Uterus (tissue), 4 donors: ENCODE data around the gene TSPAN5. TPM values are rescaled to one million over a fixed set of nuclear protein-coding genes. Genes with fewer than 3 reads are reported as not detected.

Experiments
- DNase-seq, 2 donors: peaks; one replicate each; pipeline ENCODE4 v3.0.0-alpha.2; 2019 to 2020
- H3K27ac ChIP-seq, 2 donors: fragments of 200-600 bp; sonication (generic); 1 replicate in 1 of 2; 2 replicates in 1 of 2; pipeline ENCODE4 v1.5.1; 2016 to 2018
- H3K27me3 ChIP-seq, 2 donors: fragments of 200-600 bp; sonication (generic); one replicate each; pipeline ENCODE4 v1.5.1; 2018 to 2019; ENCODE audit warnings: control low read depth in 1 of 2
- H3K36me3 ChIP-seq, 2 donors: fragments of 200-600 bp; sonication (generic); one replicate each; pipeline ENCODE4 v1.5.1; 2019; ENCODE audit warnings: control low read depth in 1 of 2
- H3K4me1 ChIP-seq, 2 donors: fragments of 200-600 bp; sonication (generic); one replicate each; pipeline ENCODE4 v1.5.1; 2018 to 2019; ENCODE audit warnings: control low read depth in 1 of 2
- H3K4me3 ChIP-seq, 2 donors: fragments of 200-600 bp; sonication (generic); 1 replicate in 1 of 2; 2 replicates in 1 of 2; pipeline ENCODE4 v1.5.1; 2018 to 2019; ENCODE audit warnings: mild to moderate bottlenecking in 1 of 2
- H3K9me3 ChIP-seq, 2 donors: fragments of 200-600 bp; sonication (generic); one replicate each; pipeline ENCODE4 v1.5.1; 2019; ENCODE audit warnings: control low read depth in 1 of 2
- POLR2A ChIP-seq, 2 donors: fragments of 450-650 bp; IDR thresholded peaks; one replicate each; pipeline ENCODE4 v1.6.1; 2016; ENCODE audit warnings: antibody characterized with exemption in 2 of 2, mild to moderate bottlenecking in 1 of 2, moderate library complexity in 1 of 2
- intact Hi-C: fragments of 100-400 bp; cut with DNase I; formaldehyde crosslinking; loops from one replicate; pipeline ENCODE4 v1.15.1; 2023; ENCODE audit warnings: low total_unique reads
- total RNA-seq, 4 donors: library from RNA; depleted of rRNA in 3 of 4; stranded (reverse); fragments of >200 nt in 3 of 4; gene quantifications; one replicate each; pipeline versions ENCODE4 v1.1.0 to v1.2.4, GENCODE V29; 2014 to 2023
- TF ChIP-seq, protein P1 (sequence below), 4 experiments: fragments of 200-600 bp in 2 of 4; fragments of 450-650 bp in 2 of 4; sonication (generic) in 2 of 4; IDR thresholded peaks; one replicate each; pipeline ENCODE4 v1.5.1; 2016 to 2019; ENCODE audit warnings: antibody characterized with exemption in 4 of 4, mild to moderate bottlenecking in 2 of 4, moderate library complexity in 1 of 4
- donor health status: DM: yes; HTN: yes; CAD: no.

TSPAN5 gene
- total RNA-seq, 4 donors from 2014 or later: 15.9 to 45.3 (median 30.3) TPM

DNA sequence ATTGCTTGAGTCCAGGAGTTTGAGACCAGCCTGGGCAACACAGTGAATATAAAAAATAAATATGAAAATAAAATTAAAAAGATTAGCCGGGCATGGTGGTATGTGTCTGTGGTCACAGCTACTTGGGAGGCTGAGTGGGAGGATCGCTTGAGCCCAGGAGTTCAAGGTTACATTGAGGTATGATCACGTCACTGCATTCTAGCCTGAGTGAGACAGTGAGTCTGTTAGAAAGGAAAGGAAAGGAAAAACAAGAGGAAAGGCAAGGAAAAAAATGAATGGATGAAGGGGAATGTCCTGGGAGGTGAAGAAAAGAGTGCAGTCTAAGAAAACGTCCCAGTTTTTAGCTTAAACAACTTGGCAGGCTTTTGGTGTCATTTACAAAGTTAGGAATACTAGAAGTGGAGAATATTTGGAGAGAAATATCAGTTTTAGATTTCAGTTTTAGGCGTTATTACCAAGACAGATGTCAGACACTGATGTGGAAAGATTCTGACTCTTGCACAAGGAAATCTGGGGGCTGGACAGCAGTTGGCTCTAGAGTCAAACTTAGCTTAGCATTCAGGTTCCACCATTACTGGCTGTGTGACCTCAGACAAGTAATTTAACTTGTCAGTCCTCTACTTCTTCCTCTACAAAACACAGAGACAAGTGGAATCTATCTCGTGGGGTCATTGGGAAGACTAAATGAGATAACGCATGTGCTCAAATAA lies 139.0 kb downstream of the TSPAN5 start:
- peak in 1 of 2 donors; percentile 43 for DNase-seq
- intact Hi-C loops: no loop called here
- Histone ChIP-seq H3K27me3 (no peaks in the 10 kb centered on the region), H3K4me3 (no peak overlapping the region), H3K27ac (peak overlapping the region; percentile 82 to 83), H3K36me3 (no peaks in the 10 kb centered on the region), H3K4me1 (peaks cover 5 to 10% of the 10 kb centered on the region in 2 donors), H3K9me3 (no peaks in the 10 kb centered on the region)
- TF ChIP-seq POLR2A (IDR thresholded peaks at IDR 0.05): no peak
- TF ChIP-seq, protein P1, sequence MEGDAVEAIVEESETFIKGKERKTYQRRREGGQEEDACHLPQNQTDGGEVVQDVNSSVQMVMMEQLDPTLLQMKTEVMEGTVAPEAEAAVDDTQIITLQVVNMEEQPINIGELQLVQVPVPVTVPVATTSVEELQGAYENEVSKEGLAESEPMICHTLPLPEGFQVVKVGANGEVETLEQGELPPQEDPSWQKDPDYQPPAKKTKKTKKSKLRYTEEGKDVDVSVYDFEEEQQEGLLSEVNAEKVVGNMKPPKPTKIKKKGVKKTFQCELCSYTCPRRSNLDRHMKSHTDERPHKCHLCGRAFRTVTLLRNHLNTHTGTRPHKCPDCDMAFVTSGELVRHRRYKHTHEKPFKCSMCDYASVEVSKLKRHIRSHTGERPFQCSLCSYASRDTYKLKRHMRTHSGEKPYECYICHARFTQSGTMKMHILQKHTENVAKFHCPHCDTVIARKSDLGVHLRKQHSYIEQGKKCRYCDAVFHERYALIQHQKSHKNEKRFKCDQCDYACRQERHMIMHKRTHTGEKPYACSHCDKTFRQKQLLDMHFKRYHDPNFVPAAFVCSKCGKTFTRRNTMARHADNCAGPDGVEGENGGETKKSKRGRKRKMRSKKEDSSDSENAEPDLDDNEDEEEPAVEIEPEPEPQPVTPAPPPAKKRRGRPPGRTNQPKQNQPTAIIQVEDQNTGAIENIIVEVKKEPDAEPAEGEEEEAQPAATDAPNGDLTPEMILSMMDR (IDR thresholded peaks at IDR 0.05): no peak

DNA sequence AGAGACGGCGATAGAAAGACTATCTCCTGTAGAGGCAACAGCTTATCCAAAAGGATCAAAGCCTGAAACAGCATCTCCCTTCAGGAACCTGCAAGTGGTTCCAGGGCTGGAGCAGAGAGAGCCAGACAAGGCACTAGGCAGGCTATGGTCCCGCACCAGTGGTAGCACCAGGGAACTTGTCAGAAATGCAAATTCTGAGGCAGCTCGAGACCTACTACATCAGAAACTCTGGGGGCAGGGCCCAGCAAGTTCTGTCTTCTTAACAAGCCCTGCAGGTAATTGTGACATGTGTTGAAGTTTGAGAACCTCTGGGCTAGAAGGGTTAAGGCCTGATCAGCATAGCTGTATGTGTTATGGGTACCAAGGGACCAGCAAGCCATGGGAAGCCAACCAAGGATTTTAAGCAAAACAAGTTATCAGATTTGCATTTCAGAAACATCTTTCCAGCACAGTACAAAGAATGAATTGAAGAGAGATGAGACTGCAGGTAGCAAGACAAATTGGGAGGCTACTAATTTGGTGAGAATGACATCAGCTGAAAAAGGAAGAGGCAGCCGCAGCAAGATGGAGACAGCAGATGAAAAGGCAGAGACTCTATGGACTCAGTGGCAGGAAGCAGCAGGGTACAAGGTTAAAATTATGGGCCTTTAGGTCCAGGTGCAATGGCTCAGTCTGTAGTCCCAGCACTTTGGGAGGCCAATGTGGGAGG lies 139.7 kb downstream of the TSPAN5 start:
- H3K27ac ChIP-seq: peak overlapping the region; percentile 82 to 83
- H3K27me3 ChIP-seq: no peaks in the 10 kb centered on the region
- TF ChIP-seq POLR2A (IDR thresholded peaks at IDR 0.05): no peak
- TF ChIP-seq, protein P1 (IDR thresholded peaks at IDR 0.05): no peak
- H3K36me3 ChIP-seq: no peaks in the 10 kb centered on the region
- H3K9me3 ChIP-seq: no peaks in the 10 kb centered on the region
- no peak overlapping the region for H3K4me3 ChIP-seq
- H3K4me1 ChIP-seq: peaks cover 5 to 6% of the 10 kb centered on the region in 2 donors
- no peak for DNase-seq
- intact Hi-C loops: no loop called here

DNA sequence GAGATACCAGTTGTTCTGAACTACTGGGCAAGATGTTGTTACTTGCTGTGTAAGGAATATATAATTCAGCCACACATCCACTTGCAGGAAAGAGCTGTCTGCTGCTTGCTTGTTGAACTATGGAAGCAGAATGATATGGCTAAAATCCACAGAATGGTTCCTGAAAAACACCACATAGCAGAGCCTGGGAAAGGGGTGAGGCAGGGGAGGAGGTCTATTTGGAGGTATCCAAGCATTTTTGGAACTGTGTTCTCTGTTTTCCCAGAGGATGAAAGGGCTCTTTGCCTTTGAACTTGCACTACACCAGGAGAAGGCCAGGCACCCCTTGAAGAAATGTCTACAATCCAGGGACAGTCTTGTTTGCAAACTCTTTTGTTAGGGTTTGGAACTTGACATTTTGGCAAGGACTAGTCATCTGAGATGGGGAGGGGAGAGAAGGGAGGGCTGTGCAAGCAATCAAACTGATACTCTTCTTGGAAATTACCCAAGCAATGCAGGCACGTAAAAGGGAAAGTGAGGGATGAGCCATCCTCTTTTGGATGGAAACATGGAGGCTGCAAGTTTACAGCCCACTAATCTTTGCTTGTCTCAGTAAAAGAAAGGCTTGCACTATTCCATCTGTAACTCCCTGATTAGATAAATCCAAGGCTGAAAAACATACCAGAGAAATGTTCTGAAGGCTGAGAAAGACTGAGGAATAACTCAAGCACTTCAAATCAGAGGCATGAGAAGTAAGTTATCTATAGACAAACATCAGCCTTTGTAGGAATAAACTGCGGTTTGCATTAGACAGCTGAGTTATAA lies 141.0 kb downstream of the TSPAN5 start:
- Histone ChIP-seq H3K27ac (peak overlapping the region; percentile 82 to 83), H3K36me3 (no peaks in the 10 kb centered on the region), H3K4me3 (no peak overlapping the region), H3K9me3 (no peaks in the 10 kb centered on the region), H3K27me3 (no peaks in the 10 kb centered on the region), H3K4me1 (peaks cover 0 to 3% of the 10 kb centered on the region in 2 donors)
- intact Hi-C loops: no loop called here
- peak in 1 of 2 donors; percentile 35 for DNase-seq
- TF ChIP-seq, protein P1 (IDR thresholded peaks at IDR 0.05): no peak
- no peak for TF ChIP-seq POLR2A (IDR thresholded peaks at IDR 0.05)

DNA sequence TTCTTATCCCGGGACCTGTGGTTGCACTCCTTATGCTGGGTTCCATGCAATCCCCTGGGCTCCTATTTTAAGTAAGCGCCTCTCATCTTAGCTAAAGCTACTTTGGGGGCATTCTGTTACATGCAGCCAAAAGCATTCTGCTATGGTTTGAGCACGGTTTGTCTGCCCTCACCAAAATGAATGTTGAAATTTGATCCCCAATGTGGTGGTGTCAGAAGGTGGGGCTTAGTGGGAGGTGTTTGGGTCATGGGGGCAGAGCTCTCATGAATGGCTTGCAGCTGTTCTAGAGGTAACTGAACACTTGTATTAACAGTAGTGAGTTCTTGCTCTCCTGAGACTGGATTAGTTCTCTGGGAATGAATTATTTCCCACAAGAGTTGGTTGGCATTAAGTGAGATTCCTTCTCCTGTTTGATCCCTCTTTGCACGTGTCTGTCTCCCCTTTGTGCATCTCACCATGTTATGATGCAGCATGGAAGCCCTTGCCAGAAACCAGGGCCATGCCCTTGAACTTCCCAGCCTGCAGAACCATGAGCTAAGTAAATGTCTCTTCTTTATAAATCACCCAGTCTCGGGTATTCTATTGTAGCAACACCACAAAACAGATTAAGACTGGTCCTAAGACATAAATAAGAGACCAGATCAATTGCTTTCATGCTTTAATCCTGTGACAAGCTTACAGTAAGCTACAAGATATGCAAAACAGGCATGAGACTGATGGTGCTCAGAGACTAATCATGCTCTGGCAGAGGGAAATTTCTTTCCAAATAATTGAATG lies 141.8 kb downstream of the TSPAN5 start:
- H3K4me3 ChIP-seq: no peak overlapping the region
- H3K4me1 ChIP-seq: peaks cover 0 to 3% of the 10 kb centered on the region in 2 donors
- DNase-seq: no peak
- intact Hi-C loops: no loop called here
- no peaks in the 10 kb centered on the region for H3K27me3 ChIP-seq
- H3K9me3 ChIP-seq: no peaks in the 10 kb centered on the region
- peak overlapping the region; percentile 82 to 83 for H3K27ac ChIP-seq
- TF ChIP-seq, protein P1 (IDR thresholded peaks at IDR 0.05): no peak
- no peak for TF ChIP-seq POLR2A (IDR thresholded peaks at IDR 0.05)
- no peaks in the 10 kb centered on the region for H3K36me3 ChIP-seq
